IMR-90 (cell line): Measurements from ENCODE around the gene SVBP. TPM values are rescaled to one million over a fixed set of nuclear protein-coding genes. Genes with fewer than 3 reads are reported as not detected.

Experiments
- ATAC-seq: fragments of 200-7000 bp; cut with Tn5 transposase; 2 replicates; pipeline ENCODE4 v1.9.1; 2020; ENCODE audit warnings: low read depth, mild to moderate bottlenecking, moderate library complexity
- BruUV-seq: library from RNA; stranded (reverse); fragments of 400-500 nt; replicated peaks from 2 replicates; lab custom pipeline; 2021; lab: Mats Ljungman, UMichigan
- CTCF ChIA-PET: fragments of 300-600 bp; formaldehyde crosslinking; extraction: SDS; loops from one replicate; lab custom pipeline; 2021; ENCODE audit warnings: antibody characterized with exemption; lab: Yijun Ruan, JAX
- POLR2A ChIA-PET: fragments of 300-600 bp; sonication (Branson Sonifier 250); formaldehyde crosslinking; loops from one replicate; lab custom pipeline; 2022; ENCODE audit warnings: antibody characterized with exemption; ENCODE audit not compliant: unreplicated experiment; lab: Charles Lee
- DNase-seq: peaks from one replicate; pipeline ENCODE4 v3.0.0; 2013
- H2AFZ ChIP-seq: replicated peaks from 2 replicates; pipeline ENCODE3; 2013; ENCODE audit warnings: low read length, mild to moderate bottlenecking; ENCODE audit not compliant: poor library complexity
- H2AK5ac ChIP-seq: 2 replicates; pipeline ENCODE4 v1.6.1; 2013; ENCODE audit warnings: low read depth, low read length, inconsistent platforms
- H2AK9ac ChIP-seq: replicated peaks from 2 replicates; pipeline ENCODE3; 2013; ENCODE audit warnings: mild to moderate bottlenecking, low read depth, low read length, moderate library complexity; ENCODE audit not compliant: poor library complexity
- H2BK120ac ChIP-seq: 2 replicates; pipeline ENCODE4 v1.6.1; 2013; ENCODE audit warnings: low read depth, low read length, inconsistent platforms
- H2BK15ac ChIP-seq: 3 replicates; pipeline ENCODE4 v1.6.1; 2013; ENCODE audit warnings: low read depth, low read length, inconsistent platforms
- H2BK20ac ChIP-seq: 2 replicates; pipeline ENCODE4 v1.6.1; 2013; ENCODE audit warnings: low read depth, mild to moderate bottlenecking, inconsistent platforms, low read length, moderate library complexity
- H2BK5ac ChIP-seq: 2 replicates; pipeline ENCODE4 v1.6.1; 2013; ENCODE audit warnings: mild to moderate bottlenecking, low read depth, low read length, inconsistent platforms; ENCODE audit not compliant: poor library complexity, severe bottlenecking
- H3K14ac ChIP-seq: replicated peaks from 2 replicates; pipeline ENCODE4 v1.6.1; 2013; ENCODE audit warnings: low read depth, low read length, inconsistent platforms
- H3K18ac ChIP-seq: 2 replicates; pipeline ENCODE4 v1.6.1; 2013; ENCODE audit warnings: low read depth, low read length, control low read depth
- H3K23ac ChIP-seq: 2 replicates; pipeline ENCODE4 v1.6.1; 2013; ENCODE audit warnings: low read depth, low read length, inconsistent platforms
- H3K27ac ChIP-seq: 2 replicates; pipeline ENCODE4 v1.5.1; 2013; ENCODE audit warnings: mild to moderate bottlenecking, control low read depth, low read length; ENCODE audit not compliant: insufficient read depth
- H3K27me3 ChIP-seq: 2 replicates; pipeline ENCODE4 v1.6.1; 2013; ENCODE audit warnings: low read length; ENCODE audit not compliant: control insufficient read depth, insufficient read depth
- H3K36me3 ChIP-seq: 2 replicates; pipeline ENCODE4 v1.6.1; 2013; ENCODE audit warnings: low read length, mixed read lengths; ENCODE audit not compliant: control insufficient read depth, insufficient read depth
- H3K4ac ChIP-seq: 2 replicates; pipeline ENCODE4 v1.6.1; 2013; ENCODE audit warnings: low read depth, low read length, inconsistent platforms
- H3K4me1 ChIP-seq: 2 replicates; pipeline ENCODE4 v1.6.1; 2013; ENCODE audit warnings: low read length, mixed read lengths; ENCODE audit not compliant: control insufficient read depth, insufficient read depth
- H3K4me2 ChIP-seq: 2 replicates; pipeline ENCODE4 v1.6.1; 2013; ENCODE audit warnings: low read depth, mild to moderate bottlenecking, control low read depth, low read length, moderate library complexity
- H3K4me3 ChIP-seq: 2 replicates; pipeline ENCODE4 v1.5.1; 2013; ENCODE audit warnings: low read depth, mild to moderate bottlenecking, control low read depth, low read length, moderate library complexity; ENCODE audit not compliant: insufficient read depth
- H3K56ac ChIP-seq: 2 replicates; pipeline ENCODE4 v1.6.1; 2013; ENCODE audit warnings: low read length, inconsistent platforms; ENCODE audit not compliant: insufficient read depth; ENCODE audit errors: extremely low read depth
- H3K79me1 ChIP-seq, 2 experiments: 2 replicates each; pipeline ENCODE4 v1.6.1; 2013; ENCODE audit warnings: low read length in 2 of 2, inconsistent platforms in 1 of 2, low read depth in 1 of 2
- H3K9ac ChIP-seq: 2 replicates; pipeline ENCODE4 v1.6.1; 2013; ENCODE audit warnings: low read depth, low read length, control low read depth
- H3K9me1 ChIP-seq: 2 replicates; pipeline ENCODE4 v1.6.1; 2013; ENCODE audit warnings: low read length, inconsistent platforms; ENCODE audit not compliant: insufficient read depth
- H3K9me3 ChIP-seq: 2 replicates; pipeline ENCODE4 v1.6.1; 2013; ENCODE audit warnings: low read length; ENCODE audit not compliant: control insufficient read depth, insufficient read depth
- H4K20me1 ChIP-seq: 2 replicates; pipeline ENCODE4 v1.6.1; 2013; ENCODE audit warnings: low read length, inconsistent platforms; ENCODE audit not compliant: insufficient read depth
- H4K5ac ChIP-seq: 2 replicates; pipeline ENCODE4 v1.6.1; 2013; ENCODE audit warnings: mild to moderate bottlenecking, low read depth, low read length, control low read depth
- H4K8ac ChIP-seq, 2 experiments: 2 replicates each; pipeline ENCODE4 v1.6.1; 2013; ENCODE audit warnings: low read depth in 2 of 2, low read length in 2 of 2, control low read depth in 1 of 2, inconsistent platforms in 1 of 2
- H4K91ac ChIP-seq: 2 replicates; pipeline ENCODE4 v1.6.1; 2013; ENCODE audit warnings: low read depth, low read length, inconsistent platforms; ENCODE audit not compliant: insufficient read depth
- CEBPB ChIP-seq: IDR thresholded peaks from 2 replicates; pipeline ENCODE4 v1.6.1; 2012; ENCODE audit warnings: low read depth, low read length, improper control_type of control experiment
- CHD1 ChIP-seq: IDR thresholded peaks from 2 replicates; pipeline ENCODE4 v1.6.1; 2012; ENCODE audit warnings: low read depth, low read length, improper control_type of control experiment
- FOS ChIP-seq: fragments of 150-350 bp; IDR thresholded peaks from 2 replicates; pipeline ENCODE4 v1.6.1; 2016; ENCODE audit warnings: low read depth, low read length
- MAFK ChIP-seq: IDR thresholded peaks from 2 replicates; pipeline ENCODE4 v1.6.1; 2012; ENCODE audit warnings: low read depth, low read length, improper control_type of control experiment
- MAZ ChIP-seq: IDR thresholded peaks from 2 replicates; pipeline ENCODE4 v1.6.1; 2012; ENCODE audit warnings: low read depth, mild to moderate bottlenecking, low read length, improper control_type of control experiment, moderate library complexity, borderline replicate concordance
- MXI1 ChIP-seq: IDR thresholded peaks from 2 replicates; pipeline ENCODE4 v1.6.1; 2012; ENCODE audit warnings: low read depth, mild to moderate bottlenecking, low read length, moderate library complexity, borderline replicate concordance
- POLR2A ChIP-seq: IDR thresholded peaks from 2 replicates; pipeline ENCODE4 v1.6.1; 2012; ENCODE audit warnings: mild to moderate bottlenecking, low read depth, low read length
- RAD21 ChIP-seq: IDR thresholded peaks from 2 replicates; pipeline ENCODE4 v1.6.1; 2012; ENCODE audit warnings: low read length, improper control_type of control experiment
- RFX5 ChIP-seq: IDR thresholded peaks from 2 replicates; pipeline ENCODE4 v1.8.0; 2012; ENCODE audit warnings: low read depth, mild to moderate bottlenecking, low read length, moderate library complexity
- SMC3 ChIP-seq: fragments of 150-350 bp; IDR thresholded peaks from 2 replicates; pipeline ENCODE4 v1.6.1; 2016; ENCODE audit warnings: low read depth, mild to moderate bottlenecking, antibody characterized with exemption, low read length, moderate library complexity
- WGBS, 2 experiments: methylation state at CpG; one replicate each; pipeline versions ENCODE4 v1.1.5 to v1.1.7; 2013; ENCODE audit warnings: missing lambda C conversion rate in 2 of 2; ENCODE audit not compliant: insufficient read length in 1 of 2; ENCODE audit errors: extremely low coverage in 2 of 2; 5-methylcytosine and 5-hydroxymethylcytosine counted together
- dilution Hi-C: fragments of 300-500 bp; cut with HindIII; formaldehyde crosslinking; loops from one replicate; pipeline ENCODE4 v1.14.3; 2018; ENCODE audit warnings: low sequenced_read_pairs; ENCODE audit not compliant: unreplicated experiment
- in situ Hi-C: fragments of 300-500 bp; cut with MboI; formaldehyde crosslinking; loops from 3 replicates; pipeline ENCODE4 v1.14.3; 2019; ENCODE audit warnings: low sequenced_read_pairs, inconsistent platforms, mixed read lengths
- intact Hi-C: fragments of 100-400 bp; cut with micrococcal nuclease; formaldehyde crosslinking; loops from 2 replicates; pipeline ENCODE4 v1.10.0; 2022
- polyA plus RNA-seq, 3 experiments: library from polyadenylated mRNA; depleted of rRNA; stranded (reverse); fragments of >200 nt; gene quantifications; 2 replicates each; pipeline ENCODE4 v1.2.3, GENCODE V29; 2012; ENCODE audit warnings: low replicate concordance in 1 of 3
- total RNA-seq: library from RNA; depleted of rRNA; stranded (reverse); fragments of >200 nt; gene quantifications from 2 replicates; pipeline ENCODE4 v1.2.3, GENCODE V29; 2012
- TF ChIP-seq, protein P1 (sequence below): fragments of 150-350 bp; IDR thresholded peaks from 2 replicates; pipeline ENCODE4 v1.6.1; 2016; ENCODE audit warnings: low read depth, mild to moderate bottlenecking, low read length, moderate library complexity, borderline replicate concordance

The SVBP gene
- total and polyA plus RNA-seq, 2 of the 4 experiments (the other 2 are of a cell fraction): 9.7 to 11.5 TPM

DNA sequence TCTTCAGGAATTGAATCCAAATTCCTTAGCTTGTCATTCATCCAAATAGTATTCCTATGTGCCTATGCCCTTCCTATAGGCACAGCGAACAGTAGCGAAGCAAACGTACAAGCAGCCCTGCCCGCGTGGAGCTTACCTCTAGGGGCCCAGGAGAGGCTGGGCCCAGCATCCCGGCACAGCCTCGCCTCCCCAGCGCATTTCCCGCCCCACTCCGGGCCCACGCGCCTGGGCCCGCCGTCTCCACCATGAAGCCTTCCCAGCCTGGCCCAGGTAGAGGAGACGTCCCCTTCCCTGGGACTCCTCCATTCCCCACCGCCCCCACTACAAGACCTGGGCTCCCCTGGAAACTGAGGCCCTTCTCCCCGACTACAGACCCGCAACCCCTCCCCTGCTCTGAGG lies 32.7 kb downstream of the SVBP start (continued):
- TF ChIP-seq, protein P1, sequence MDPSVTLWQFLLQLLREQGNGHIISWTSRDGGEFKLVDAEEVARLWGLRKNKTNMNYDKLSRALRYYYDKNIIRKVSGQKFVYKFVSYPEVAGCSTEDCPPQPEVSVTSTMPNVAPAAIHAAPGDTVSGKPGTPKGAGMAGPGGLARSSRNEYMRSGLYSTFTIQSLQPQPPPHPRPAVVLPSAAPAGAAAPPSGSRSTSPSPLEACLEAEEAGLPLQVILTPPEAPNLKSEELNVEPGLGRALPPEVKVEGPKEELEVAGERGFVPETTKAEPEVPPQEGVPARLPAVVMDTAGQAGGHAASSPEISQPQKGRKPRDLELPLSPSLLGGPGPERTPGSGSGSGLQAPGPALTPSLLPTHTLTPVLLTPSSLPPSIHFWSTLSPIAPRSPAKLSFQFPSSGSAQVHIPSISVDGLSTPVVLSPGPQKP: no peak
- no peak for TF ChIP-seq MXI1
- no peak for TF ChIP-seq RFX5

DNA sequence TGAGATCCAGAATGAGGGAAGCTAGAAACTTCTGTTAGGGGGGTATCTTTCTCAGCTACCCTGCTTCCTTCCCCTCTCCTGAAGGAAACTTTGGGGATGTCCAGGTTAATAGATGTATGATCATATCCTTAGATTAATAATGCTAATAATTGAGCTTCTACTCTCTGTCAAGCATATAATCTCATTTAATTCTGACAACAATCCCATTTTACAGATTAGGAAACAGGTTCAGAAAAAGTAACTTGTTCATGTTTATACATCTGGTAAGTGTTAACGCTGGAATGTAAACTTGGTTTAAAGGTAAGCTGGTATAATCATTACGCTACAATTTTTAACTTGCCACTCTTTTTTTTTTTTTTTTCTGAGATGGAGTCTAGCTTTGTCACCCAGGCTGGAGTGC lies 34.1 kb downstream of the SVBP start:
- Histone ChIP-seq H2BK5ac (no peak overlapping the region), H3K4me2 (no peak overlapping the region), H3K4ac (no peak overlapping the region), H4K91ac (no peak overlapping the region), H3K9me1 (peaks cover 5% of the 10 kb centered on the region; the same call in 1 of the 2 replicates), H4K5ac (no peak overlapping the region), H2AK5ac (no peak overlapping the region), H4K8ac (no peak overlapping the region), H3K18ac (no peak overlapping the region), H2BK15ac (no peak overlapping the region), H3K56ac (no peak overlapping the region), H3K27me3 (no peaks in the 10 kb centered on the region), H2AFZ (no peak overlapping the region), H3K9me3 (no peaks in the 10 kb centered on the region), H3K23ac (no peak overlapping the region), H3K79me1 (no peaks in the 10 kb centered on the region; a peak in 1 of 4 replicates), H3K36me3 (peaks cover 4% of the 10 kb centered on the region), H2BK120ac (no peak overlapping the region), H3K14ac (no peak overlapping the region), H2BK20ac (no peak overlapping the region), H3K9ac (no peak overlapping the region), H3K27ac (no peak overlapping the region), H3K4me3 (no peak overlapping the region), H2AK9ac (no peak overlapping the region), H4K20me1 (no peaks in the 10 kb centered on the region; the same call in 1 of the 2 replicates), H3K4me1 (peaks cover 3% of the 10 kb centered on the region; the same call in 1 of the 2 replicates)
- ATAC-seq (no peak), DNase-seq (no peak)
- TF ChIP-seq MAFK (no peak), FOS (no peak), RAD21 (no peak), CEBPB (no peak), SMC3 (no peak), POLR2A (no peak), CHD1 (no peak), MAZ (no peak), RFX5 (no peak), MXI1 (no peak)
- TF ChIP-seq, protein P1: no peak
- no CpG with 5 or more reads among the region's 2 CpGs for WGBS, 2 experiments
- ChIA-PET POLR2A (no interaction called here), CTCF (interaction anchor here (0.7 kb wide), 1 partner anchor 16 kb away, joined by 5 read pairs; the partner anchor contains the start of genes C1orf50 and P3H1)
- BruUV-seq: no TSS peak
- dilution Hi-C loops: no loop called here
- intact Hi-C loops: no loop called here
- in situ Hi-C loops: loop anchor here (10.0 kb wide), 1 partner anchor 132 kb away; no protein-coding TSS in a partner anchor
